ENCODE data around the gene GANC.
"Not testable (repeated sequence)": the region's sequence is repeated elsewhere in the genome, so short reads cannot be mapped to it uniquely, and the experiment has no call there.

GANC gene

DNA sequence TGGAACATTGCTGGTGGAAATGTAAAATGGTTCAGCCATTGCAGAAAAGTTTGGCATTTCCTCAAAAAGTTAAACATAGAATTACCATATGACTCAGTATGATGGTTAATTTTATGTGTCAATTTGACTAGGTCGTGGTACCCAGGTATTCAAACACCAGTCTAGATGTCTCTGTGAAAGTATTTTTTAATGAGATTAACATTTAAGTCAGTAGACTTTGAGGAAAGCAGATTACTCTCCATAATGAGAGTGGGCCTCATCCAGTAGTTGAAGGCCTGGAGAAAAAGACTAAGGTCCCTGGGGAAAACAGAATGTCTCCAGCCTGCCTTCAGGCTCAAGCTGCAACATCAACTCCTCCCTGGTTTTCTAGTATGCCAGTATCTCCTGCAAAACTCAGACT, 42.5 kb downstream of the GANC start:
- POLR2A ChIA-PET, result no interaction called here
- CTCF ChIA-PET, result no interaction called here
- DNase-seq (ENCODE audit: extremely low spot score), result no peak
- TF ChIP-seq, protein P1, sequence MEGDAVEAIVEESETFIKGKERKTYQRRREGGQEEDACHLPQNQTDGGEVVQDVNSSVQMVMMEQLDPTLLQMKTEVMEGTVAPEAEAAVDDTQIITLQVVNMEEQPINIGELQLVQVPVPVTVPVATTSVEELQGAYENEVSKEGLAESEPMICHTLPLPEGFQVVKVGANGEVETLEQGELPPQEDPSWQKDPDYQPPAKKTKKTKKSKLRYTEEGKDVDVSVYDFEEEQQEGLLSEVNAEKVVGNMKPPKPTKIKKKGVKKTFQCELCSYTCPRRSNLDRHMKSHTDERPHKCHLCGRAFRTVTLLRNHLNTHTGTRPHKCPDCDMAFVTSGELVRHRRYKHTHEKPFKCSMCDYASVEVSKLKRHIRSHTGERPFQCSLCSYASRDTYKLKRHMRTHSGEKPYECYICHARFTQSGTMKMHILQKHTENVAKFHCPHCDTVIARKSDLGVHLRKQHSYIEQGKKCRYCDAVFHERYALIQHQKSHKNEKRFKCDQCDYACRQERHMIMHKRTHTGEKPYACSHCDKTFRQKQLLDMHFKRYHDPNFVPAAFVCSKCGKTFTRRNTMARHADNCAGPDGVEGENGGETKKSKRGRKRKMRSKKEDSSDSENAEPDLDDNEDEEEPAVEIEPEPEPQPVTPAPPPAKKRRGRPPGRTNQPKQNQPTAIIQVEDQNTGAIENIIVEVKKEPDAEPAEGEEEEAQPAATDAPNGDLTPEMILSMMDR (IDR thresholded peaks at IDR 0.05; ENCODE audit: control extremely low read depth, extremely low read depth, low read depth, missing control alignments), result no peak

DNA sequence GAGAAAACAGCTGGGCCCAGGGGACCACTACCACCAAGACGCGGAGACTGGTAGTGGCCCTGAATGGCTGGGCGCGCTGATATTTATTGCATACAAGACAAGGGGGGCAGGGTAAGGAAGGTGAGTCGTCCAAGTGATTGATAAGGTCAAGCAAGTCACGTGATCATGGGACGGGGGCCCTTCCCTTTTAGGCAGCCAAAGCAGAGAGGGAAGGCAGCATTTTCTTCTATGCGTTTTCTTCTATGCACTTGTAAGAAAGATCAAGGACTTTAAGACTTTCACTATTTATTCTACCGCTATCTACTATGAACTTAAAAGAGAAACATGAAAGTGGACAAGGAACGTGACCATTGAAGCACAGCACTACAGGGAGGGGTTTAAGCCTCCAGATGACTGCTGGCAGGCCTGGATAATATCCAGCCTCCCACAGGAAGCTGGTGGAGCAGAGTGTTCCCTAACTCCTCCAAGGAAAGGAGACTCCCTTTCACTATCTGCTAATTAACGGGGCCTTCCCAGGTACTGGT, 43.3 kb downstream of the GANC start:
- CTCF ChIA-PET, result interaction anchor here (4.2 kb wide), 1 partner anchor 13 kb away, joined by 15 read pairs; no protein-coding TSS in a partner anchor
- DNase-seq (ENCODE audit: extremely low spot score); POLR2A ChIA-PET: not testable (repeated sequence)

DNA sequence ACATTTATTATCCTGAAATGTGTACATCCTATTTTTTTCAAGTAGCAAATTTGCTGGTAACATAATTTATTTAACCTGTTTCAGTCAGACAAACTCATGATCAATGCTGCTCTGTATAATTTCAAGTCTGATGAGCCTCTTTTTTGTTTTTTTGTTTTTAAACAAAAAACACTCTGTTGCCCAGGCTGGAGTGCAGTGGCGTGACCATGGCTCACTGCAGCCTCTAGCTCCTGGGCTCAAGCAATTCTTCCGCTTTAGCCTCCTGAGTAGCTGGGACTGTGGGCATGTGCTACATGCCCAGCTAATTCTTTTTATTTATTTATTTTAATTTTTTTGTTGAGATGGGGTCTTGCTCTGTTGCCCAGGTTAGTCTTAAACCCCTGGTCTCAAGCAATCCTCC, 46.2 kb downstream of the GANC start:
- CTCF ChIA-PET, result interaction anchor here (4.2 kb wide), 1 partner anchor 10 kb away, joined by 15 read pairs; no protein-coding TSS in a partner anchor
- DNase-seq (ENCODE audit: extremely low spot score), result no peak
- POLR2A ChIA-PET, result no interaction called here
- TF ChIP-seq, protein P1 (IDR thresholded peaks at IDR 0.05; ENCODE audit: control extremely low read depth, extremely low read depth, low read depth, missing control alignments), result no peak

DNA sequence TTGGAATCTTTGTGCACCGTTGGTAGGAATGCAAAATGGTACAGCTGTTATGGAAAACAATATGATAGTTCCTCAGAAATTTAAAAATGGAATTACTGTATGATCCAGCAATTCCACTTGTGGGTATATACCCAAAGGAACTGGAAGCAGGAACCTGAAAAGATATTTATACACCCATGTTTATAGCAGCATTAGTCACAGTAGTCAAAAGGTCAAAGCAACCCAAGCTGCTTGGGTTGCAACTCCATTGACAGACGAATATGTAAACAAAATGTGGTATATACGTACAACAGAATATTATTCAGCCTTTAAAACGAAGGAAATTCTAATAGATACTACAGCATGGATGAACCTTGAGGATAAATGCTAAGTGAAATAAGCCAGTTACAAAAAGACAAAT, 51.3 kb downstream of the GANC start:
- CTCF ChIA-PET, result no interaction called here
- POLR2A ChIA-PET, result no interaction called here
- TF ChIP-seq, protein P1 (IDR thresholded peaks at IDR 0.05; ENCODE audit: control extremely low read depth, extremely low read depth, low read depth, missing control alignments), result no peak
- DNase-seq (ENCODE audit: extremely low spot score), result no peak

DNA sequence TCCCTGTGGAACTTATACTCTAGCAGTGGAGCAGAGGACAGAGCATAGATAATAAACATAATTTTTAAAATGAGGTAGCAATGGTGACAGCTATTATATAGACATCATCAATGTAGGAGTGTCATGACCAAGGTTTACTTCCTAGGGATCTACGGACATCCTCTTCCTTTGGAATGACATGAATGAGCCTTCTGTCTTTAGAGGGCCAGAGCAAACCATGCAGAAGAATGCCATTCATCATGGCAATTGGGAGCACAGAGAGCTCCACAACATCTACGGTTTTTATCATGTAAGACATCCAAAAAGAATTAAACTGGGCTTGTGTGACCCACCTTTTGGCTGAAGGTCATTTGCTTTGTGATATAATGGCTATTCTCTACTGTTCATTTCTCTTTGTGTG, 56.2 kb downstream of the GANC start:
- TF ChIP-seq, protein P1 (IDR thresholded peaks at IDR 0.05; ENCODE audit: control extremely low read depth, extremely low read depth, low read depth, missing control alignments), result no peak
- DNase-seq (ENCODE audit: extremely low spot score), result no peak
- ChIA-PET POLR2A (no interaction called here), CTCF (interaction anchor here (1.1 to 2.7 kb wide), 3 partner anchors 11 to 33 kb away, joined by 3 to 15 read pairs (median 3); no protein-coding TSS in a partner anchor)

DNA sequence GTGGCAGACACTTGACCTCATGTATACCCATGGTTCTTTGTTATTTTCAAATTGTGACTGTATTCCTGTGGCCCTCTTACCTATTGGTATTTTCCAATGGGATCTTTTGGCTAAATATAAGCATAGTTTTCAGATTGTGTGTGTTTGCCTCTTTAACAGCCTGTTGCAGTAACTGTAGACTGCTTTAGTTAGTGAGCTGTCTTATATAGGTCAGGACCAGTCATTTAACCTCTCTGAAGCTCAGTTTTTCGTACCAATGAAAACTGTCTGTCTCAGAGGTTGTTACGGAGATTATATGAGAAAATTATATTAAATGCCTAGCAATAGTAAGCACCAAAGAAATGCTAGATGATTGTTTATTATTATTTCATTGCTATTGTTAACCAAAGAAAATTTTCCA, 57.0 kb downstream of the GANC start:
- ChIA-PET CTCF (interaction anchor here (1.1 to 2.7 kb wide), 2 partner anchors 11 to 12 kb away, joined by 3 to 15 read pairs; no protein-coding TSS in a partner anchor), POLR2A (no interaction called here)
- DNase-seq (ENCODE audit: extremely low spot score), result no peak
- TF ChIP-seq, protein P1 (IDR thresholded peaks at IDR 0.05; ENCODE audit: control extremely low read depth, extremely low read depth, low read depth, missing control alignments), result no peak

DNA sequence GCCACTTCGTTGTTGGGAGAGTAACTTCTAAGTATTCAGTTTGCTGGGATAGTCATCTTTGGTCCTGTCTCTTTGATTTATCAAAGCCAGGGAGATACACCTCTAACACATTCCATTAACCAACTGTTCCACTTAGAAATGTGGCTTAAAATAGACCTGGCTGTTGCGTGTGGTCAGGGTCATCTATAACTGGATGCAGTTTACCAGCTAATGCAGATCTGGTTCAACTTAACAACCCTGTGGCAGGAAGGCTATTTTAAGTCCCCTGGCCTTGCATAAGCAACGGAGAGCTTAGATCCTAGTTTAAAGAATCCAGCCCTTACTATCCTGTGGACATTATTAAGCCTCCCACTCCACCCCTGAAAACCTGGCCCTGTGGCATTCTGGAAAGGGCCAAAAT, 58.2 kb downstream of the GANC start:
- CTCF ChIA-PET, result interaction anchor here (0.8 kb wide), 1 partner anchor 17 kb away, joined by 3 read pairs; no protein-coding TSS in a partner anchor

More for the DNA sequence above, 58.2 kb downstream of the GANC start:
- no peak for DNase-seq (ENCODE audit: extremely low spot score)
- TF ChIP-seq, protein P1 (IDR thresholded peaks at IDR 0.05; ENCODE audit: control extremely low read depth, extremely low read depth, low read depth, missing control alignments), result no peak
- POLR2A ChIA-PET, result no interaction called here
